H1 (cell line): ENCODE measurements around the gene BGN. TPM values are rescaled to one million over a fixed set of nuclear protein-coding genes. Genes with fewer than 3 reads are reported as not detected.

ENCODE experiments used
- CTCF ChIA-PET: fragments of 300-600 bp; sonication (Branson Sonifier 250); formaldehyde crosslinking; loops from one replicate; lab custom pipeline; 2021; ENCODE audit not compliant: partially characterized antibody; lab: Charles Lee
- POLR2A ChIA-PET: fragments of 300-600 bp; sonication (Branson Sonifier 250); formaldehyde crosslinking; loops from one replicate; lab custom pipeline; 2021; ENCODE audit warnings: inconsistent platforms; ENCODE audit not compliant: partially characterized antibody; lab: Charles Lee
- DNase-seq, 2 experiments: peaks; one replicate each; pipeline versions ENCODE4 v3.0.0 to v3.0.0-alpha.2; 2010 to 2022; ENCODE audit warnings: low spot score in 2 of 2, low read depth in 1 of 2, mixed read lengths in 1 of 2
- FAIRE-seq: peaks from 2 replicates; lab custom pipeline; 2011; peaks lifted over from hg19 to GRCh38; lab: Jason Lieb, UNC
- H2AFZ ChIP-seq: 2 replicates; pipeline ENCODE4 v1.8.1; 2012; ENCODE audit warnings: low read length, inconsistent platforms
- H2AK5ac ChIP-seq: 2 replicates; pipeline ENCODE4 v1.6.1; 2013; ENCODE audit warnings: low read depth, low read length
- H2BK120ac ChIP-seq: replicated peaks from 2 replicates; pipeline ENCODE3; 2013; ENCODE audit warnings: low read depth, low read length, inconsistent platforms
- H2BK12ac ChIP-seq: 2 replicates; pipeline ENCODE4 v1.6.1; 2013; ENCODE audit warnings: low read depth, low read length
- H2BK15ac ChIP-seq: 2 replicates; pipeline ENCODE4 v1.6.1; 2013; ENCODE audit warnings: low read length
- H2BK20ac ChIP-seq: 2 replicates; pipeline ENCODE4 v1.6.1; 2013; ENCODE audit warnings: low read length
- H2BK5ac ChIP-seq: 2 replicates; pipeline ENCODE4 v1.6.1; 2013; ENCODE audit warnings: low read depth, low read length
- H3K14ac ChIP-seq: 2 replicates; pipeline ENCODE4 v1.6.1; 2013; ENCODE audit warnings: inconsistent platforms; ENCODE audit not compliant: insufficient read length
- H3K18ac ChIP-seq: 2 replicates; pipeline ENCODE4 v1.6.1; 2013; ENCODE audit warnings: low read length; ENCODE audit errors: extremely low read depth
- H3K23ac ChIP-seq: 2 replicates; pipeline ENCODE4 v1.6.1; 2013; ENCODE audit warnings: inconsistent platforms; ENCODE audit not compliant: insufficient read length
- H3K23me2 ChIP-seq: 2 replicates; pipeline ENCODE4 v1.6.1; 2013; ENCODE audit warnings: low read depth, low read length
- H3K27ac ChIP-seq: 2 replicates; pipeline ENCODE4 v1.6.1; 2011; ENCODE audit warnings: low read depth, low read length, inconsistent platforms
- H3K27me3 ChIP-seq, 4 experiments: replicated peaks in 1 of 4; 1 replicate in 1 of 4; 2 replicates in 3 of 4; pipeline versions ENCODE4 v1.6.1 to v1.8.1; 2011 to 2013; ENCODE audit warnings: low read length in 3 of 4, mild to moderate bottlenecking in 3 of 4, inconsistent platforms in 2 of 4, mixed read lengths in 2 of 4, moderate library complexity in 1 of 4; ENCODE audit not compliant: control insufficient read depth in 3 of 4, insufficient read depth in 3 of 4; ENCODE audit errors: extremely low read depth in 1 of 4
- H3K36me3 ChIP-seq, 4 experiments: 2 replicates each; pipeline versions ENCODE4 v1.6.1 to v1.8.1; 2011 to 2013; ENCODE audit warnings: mild to moderate bottlenecking in 4 of 4, low read length in 3 of 4, moderate library complexity in 2 of 4, control low read depth in 1 of 4, inconsistent platforms in 1 of 4; ENCODE audit not compliant: insufficient read depth in 4 of 4, control insufficient read depth in 2 of 4
- H3K4ac ChIP-seq: replicated peaks from 2 replicates; pipeline ENCODE3; 2013; ENCODE audit warnings: low read length, low read depth, mixed read lengths, inconsistent platforms; ENCODE audit not compliant: insufficient read length
- H3K4me1 ChIP-seq, 4 experiments: replicated peaks in 1 of 4; 1 replicate in 1 of 4; 2 replicates in 3 of 4; pipeline versions ENCODE4 v1.6.1 to v1.8.1; 2011 to 2013; ENCODE audit warnings: low read length in 3 of 4, inconsistent platforms in 2 of 4, mixed read lengths in 1 of 4; ENCODE audit not compliant: insufficient read depth in 4 of 4, control insufficient read depth in 3 of 4
- H3K4me2 ChIP-seq, 2 experiments: 2 replicates each; pipeline versions ENCODE4 v1.6.1 to v1.8.1; 2011 to 2013; ENCODE audit warnings: low read depth in 2 of 2, low read length in 2 of 2, control low read depth in 1 of 2, inconsistent platforms in 1 of 2, mild to moderate bottlenecking in 1 of 2; ENCODE audit not compliant: insufficient read depth in 1 of 2
- H3K4me3 ChIP-seq, 4 experiments: fragments of 200-600, 300-600 bp in 1 of 4; sonication (generic), shearing (Covaris generic), sonication (Bioruptor Twin) in 1 of 4; 2 replicates each; pipeline versions ENCODE4 v1.5.1 to v1.8.1; 2011 to 2016; ENCODE audit warnings: low read length in 4 of 4, low read depth in 3 of 4, control low read depth in 2 of 4, inconsistent platforms in 2 of 4, mild to moderate bottlenecking in 2 of 4, mixed read lengths in 1 of 4, moderate library complexity in 1 of 4; ENCODE audit not compliant: insufficient read depth in 2 of 4; ENCODE audit errors: extremely low read depth in 1 of 4
- H3K56ac ChIP-seq: replicated peaks from 2 replicates; pipeline ENCODE3; 2013; ENCODE audit warnings: low read depth, mild to moderate bottlenecking, mixed read lengths, low read length, inconsistent platforms; ENCODE audit not compliant: insufficient read length
- H3K79me1 ChIP-seq: 2 replicates; pipeline ENCODE4 v1.6.1; 2013; ENCODE audit warnings: low read depth, low read length, control low read depth
- H3K79me2 ChIP-seq, 2 experiments: 2 replicates each; pipeline versions ENCODE4 v1.6.1 to v1.8.1; 2012 to 2013; ENCODE audit warnings: low read length in 2 of 2, mild to moderate bottlenecking in 2 of 2, inconsistent platforms in 1 of 2; ENCODE audit not compliant: insufficient read depth in 2 of 2, control insufficient read depth in 1 of 2
- H3K9ac ChIP-seq, 4 experiments: replicated peaks in 1 of 4; 1 replicate in 1 of 4; 2 replicates in 3 of 4; pipeline versions ENCODE4 v1.6.1 to v1.8.1; 2011 to 2013; ENCODE audit warnings: low read depth in 3 of 4, low read length in 3 of 4, control low read depth in 2 of 4, mild to moderate bottlenecking in 2 of 4, moderate library complexity in 2 of 4, inconsistent platforms in 1 of 4; ENCODE audit errors: extremely low read depth in 1 of 4
- H3K9me3 ChIP-seq, 2 experiments: 2 replicates each; pipeline versions ENCODE4 v1.6.1 to v1.8.1; 2012 to 2013; ENCODE audit warnings: mild to moderate bottlenecking in 2 of 2, moderate library complexity in 2 of 2, control low read depth in 1 of 2, inconsistent platforms in 1 of 2, low read depth in 1 of 2, low read length in 1 of 2, mixed read lengths in 1 of 2; ENCODE audit not compliant: insufficient read depth in 2 of 2
- H4K20me1 ChIP-seq, 2 experiments: replicated peaks in 1 of 2; 2 replicates each; pipeline versions ENCODE3 to v1.8.1; 2011 to 2013; ENCODE audit warnings: inconsistent platforms in 2 of 2, low read length in 2 of 2, mild to moderate bottlenecking in 1 of 2; ENCODE audit not compliant: insufficient read depth in 2 of 2, control insufficient read depth in 1 of 2
- H4K5ac ChIP-seq: 2 replicates; pipeline ENCODE4 v1.6.1; 2013; ENCODE audit warnings: low read length, low read depth, mixed read lengths, inconsistent platforms; ENCODE audit not compliant: insufficient read length
- H4K8ac ChIP-seq: 2 replicates; pipeline ENCODE4 v1.8.0; 2013; ENCODE audit warnings: mild to moderate bottlenecking, moderate library complexity, low read length, inconsistent platforms; ENCODE audit not compliant: insufficient read depth; ENCODE audit errors: extremely low read depth
- H4K91ac ChIP-seq: replicated peaks from 2 replicates; pipeline ENCODE3; 2013; ENCODE audit warnings: low read length, mixed read lengths, inconsistent platforms; ENCODE audit not compliant: insufficient read length
- ASH2L ChIP-seq: fragments of 200-600, 300-600 bp; sonication (generic); IDR thresholded peaks from one replicate; pipeline ENCODE4 v1.7.1; 2017; ENCODE audit warnings: low read length
- KDM1A ChIP-seq: fragments of 200-600, 300-600 bp; sonication (generic); IDR thresholded peaks from 2 replicates; pipeline ENCODE4 v1.7.1; 2016; ENCODE audit warnings: mild to moderate bottlenecking, low read length, borderline replicate concordance
- KDM5A ChIP-seq: fragments of 200-600 bp; IDR thresholded peaks from 2 replicates; pipeline ENCODE4 v1.7.1; 2012; ENCODE audit warnings: mild to moderate bottlenecking, low read length, inconsistent platforms, mixed read lengths
- POU5F1 ChIP-seq: IDR thresholded peaks from 2 replicates; pipeline ENCODE4 v1.6.1; 2011; ENCODE audit warnings: low read depth, mild to moderate bottlenecking, low read length, moderate library complexity
- SAP30 ChIP-seq: fragments of 300-600 bp; sonication (generic); IDR thresholded peaks from 2 replicates; pipeline ENCODE4 v1.7.1; 2012; ENCODE audit warnings: low read length, moderate library complexity, mild to moderate bottlenecking, inconsistent platforms; ENCODE audit not compliant: insufficient read depth, insufficient replicate concordance
- TAF1 ChIP-seq: IDR thresholded peaks from 2 replicates; pipeline ENCODE4 v1.6.1; 2011; ENCODE audit warnings: mild to moderate bottlenecking, low read depth, low read length
- WGBS, 2 experiments: shearing (Covaris generic) in 1 of 2; methylation state at CpG; one replicate each; pipeline versions ENCODE4 v1.1.6 to v1.1.7; 2013 to 2015; ENCODE audit warnings: low lambda C conversion rate in 2 of 2, mixed read lengths in 2 of 2, inconsistent platforms in 1 of 2, low coverage in 1 of 2, missing lambda C conversion rate in 1 of 2; ENCODE audit not compliant: insufficient replicate concordance in 2 of 2, insufficient coverage in 1 of 2, insufficient read length in 1 of 2; ENCODE audit errors: extremely low coverage in 1 of 2, missing lambda C conversion rate in 1 of 2; 5-methylcytosine and 5-hydroxymethylcytosine counted together
- polyA plus RNA-seq, 7 experiments: library from polyadenylated mRNA; depleted of rRNA in 3 of 7; stranded (reverse) in 5 of 7; unstranded in 2 of 7; fragments of >200 nt in 5 of 7; fragments of 200-250 nt in 2 of 7; gene quantifications; 1 replicate in 5 of 7; 2 replicates in 1 of 7; 4 replicates in 1 of 7; pipeline versions ENCODE4 v1.2.1 to v1.2.3, GENCODE V29; 2011 to 2013; ENCODE audit warnings: missing spikeins in 2 of 7, mixed read lengths in 2 of 7
- total RNA-seq: library from RNA; stranded (reverse); fragmentation: NEBNext Ultra II Directional; extraction: Animal tissue kit (Norgen Biotek cat#: 25700); gene quantifications from 2 replicates; pipeline ENCODE4 v1.2.1, GENCODE V29; 2021
- TF ChIP-seq, protein P1 (sequence below): IDR thresholded peaks from 2 replicates; pipeline ENCODE4 v1.6.1; 2012; ENCODE audit warnings: low read length, inconsistent platforms

The BGN gene
- total and polyA plus RNA-seq, 2 of the 8 experiments (the other 6 are each of a cell fraction or from before 2014, with no cell fraction given): 1.8 to 2.4 TPM

DNA sequence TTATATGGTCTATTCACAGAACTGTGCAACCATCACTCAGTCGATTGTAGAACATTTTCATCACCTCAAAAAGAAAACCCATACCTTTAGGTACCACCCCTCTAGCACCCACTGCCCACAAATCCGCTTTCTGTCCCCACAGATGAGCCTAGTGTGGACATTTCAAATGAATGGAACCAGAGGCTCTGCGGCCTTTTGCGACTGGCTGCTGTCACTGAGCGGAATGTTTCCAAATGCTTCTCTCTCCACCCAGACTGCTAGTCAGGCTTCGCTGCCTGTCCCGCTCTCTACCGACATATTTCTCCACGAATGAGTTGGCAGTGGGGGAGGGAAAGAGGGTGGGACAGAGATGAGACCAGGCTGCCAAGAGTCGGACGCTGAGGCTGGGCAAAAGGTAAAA lies 1.7 kb upstream of the BGN start:
- no peak for FAIRE-seq
- POLR2A ChIA-PET: no interaction called here
- H3K9me3 ChIP-seq: no peaks in the 10 kb centered on the region
- TF ChIP-seq POU5F1: no peak
- TF ChIP-seq ASH2L: no peak
- no peak for TF ChIP-seq KDM1A
- TF ChIP-seq, protein P1, sequence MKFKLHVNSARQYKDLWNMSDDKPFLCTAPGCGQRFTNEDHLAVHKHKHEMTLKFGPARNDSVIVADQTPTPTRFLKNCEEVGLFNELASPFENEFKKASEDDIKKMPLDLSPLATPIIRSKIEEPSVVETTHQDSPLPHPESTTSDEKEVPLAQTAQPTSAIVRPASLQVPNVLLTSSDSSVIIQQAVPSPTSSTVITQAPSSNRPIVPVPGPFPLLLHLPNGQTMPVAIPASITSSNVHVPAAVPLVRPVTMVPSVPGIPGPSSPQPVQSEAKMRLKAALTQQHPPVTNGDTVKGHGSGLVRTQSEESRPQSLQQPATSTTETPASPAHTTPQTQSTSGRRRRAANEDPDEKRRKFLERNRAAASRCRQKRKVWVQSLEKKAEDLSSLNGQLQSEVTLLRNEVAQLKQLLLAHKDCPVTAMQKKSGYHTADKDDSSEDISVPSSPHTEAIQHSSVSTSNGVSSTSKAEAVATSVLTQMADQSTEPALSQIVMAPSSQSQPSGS: no peak
- TF ChIP-seq SAP30: no peak
- no peak for TF ChIP-seq KDM5A
- no peak for TF ChIP-seq TAF1

More for the DNA sequence above, 1.7 kb upstream of the BGN start:
- Histone ChIP-seq H3K4me2 (no peak overlapping the region), H2BK120ac (no peak overlapping the region), H3K9ac (no peak overlapping the region), H4K8ac (no peak overlapping the region), H4K5ac (no peak overlapping the region), H2AK5ac (no peak overlapping the region), H3K18ac (no peak overlapping the region), H2BK20ac (no peak overlapping the region), H3K4ac (no peak overlapping the region), H3K36me3 (no peaks in the 10 kb centered on the region), H4K91ac (no peak overlapping the region), H2BK12ac (no peak overlapping the region), H2BK5ac (no peak overlapping the region), H3K79me2 (no peaks in the 10 kb centered on the region), H3K27ac (no peak overlapping the region), H2BK15ac (no peak overlapping the region), H3K23ac (no peak overlapping the region), H3K23me2 (no peaks in the 10 kb centered on the region; the same call in 1 of the 2 replicates), H3K79me1 (no peaks in the 10 kb centered on the region), H3K56ac (no peak overlapping the region), H3K27me3 (peaks cover 0 to 2% (median 0%) of the 10 kb centered on the region in 4 experiments; a peak in 5 of 7 replicates), H3K4me3 (no peak overlapping the region), H3K14ac (no peak overlapping the region), H3K4me1 (peaks cover 0 to 18% (median 7%) of the 10 kb centered on the region in 4 experiments; a peak in 4 of 7 replicates), H4K20me1 (no peaks in the 10 kb centered on the region), H2AFZ (no peak overlapping the region)
- CTCF ChIA-PET: interaction anchor here (1.1 to 7.5 kb wide), 5 partner anchors 12 to 32 kb away, joined by 3 to 50 read pairs (median 11); partner anchors contain the start of gene HAUS7
- no peak for DNase-seq
- WGBS, 2 experiments: 86% methylated on average over 8 of the region's 11 CpGs; no CpG with 5 or more reads in 1 of the 2 experiments
